WTC11 (cell line): Measurements from ENCODE around the gene NRG2. TPM values are rescaled to one million over a fixed set of nuclear protein-coding genes. Genes with fewer than 3 reads are reported as not detected.

ENCODE experiments used
- ATAC-seq: fragments of 200-7000 bp; cut with Tn5 transposase; 2 replicates; pipeline ENCODE4 v1.10.0; 2021; ENCODE audit warnings: mild to moderate bottlenecking, moderate library complexity
- CTCF ChIA-PET: fragments of 300-600 bp; sonication (Branson Sonifier 250); formaldehyde crosslinking; loops from one replicate; lab custom pipeline; 2021; ENCODE audit warnings: antibody characterized with exemption; lab: Charles Lee
- POLR2A ChIA-PET: fragments of 350-600 bp; sonication (Branson Sonifier 250); formaldehyde crosslinking; loops from one replicate; lab custom pipeline; 2021; ENCODE audit warnings: antibody characterized with exemption; lab: Charles Lee
- DNase-seq: peaks from one replicate; pipeline ENCODE4 v3.0.0; 2021; ENCODE audit warnings: low spot score
- H3K27ac Mint-ChIP-seq: 2 replicates; pipeline ENCODE4 v1.8.0; 2021; ENCODE audit warnings: mixed read lengths
- H3K27me3 Mint-ChIP-seq: 2 replicates; pipeline ENCODE4 v1.8.0; 2021; ENCODE audit warnings: low read depth, mild to moderate bottlenecking, moderate library complexity, mixed read lengths
- H3K36me3 Mint-ChIP-seq: 2 replicates; pipeline ENCODE4 v1.8.0; 2021; ENCODE audit warnings: mixed read lengths
- H3K4me1 Mint-ChIP-seq: 2 replicates; pipeline ENCODE4 v1.8.0; 2022; ENCODE audit warnings: mixed read lengths
- H3K4me3 Mint-ChIP-seq: 2 replicates; pipeline ENCODE4 v1.8.0; 2021; ENCODE audit warnings: mild to moderate bottlenecking, moderate library complexity, mixed read lengths
- H3K9me3 Mint-ChIP-seq: 2 replicates; pipeline ENCODE4 v1.8.0; 2021; ENCODE audit warnings: mixed read lengths
- ESRRA ChIP-seq: sonication (generic); formaldehyde crosslinking; IDR thresholded peaks from 2 replicates; pipeline ENCODE4 v1.8.1; 2022; ENCODE audit warnings: mild to moderate bottlenecking, missing genetic modification reagents, borderline replicate concordance
- FOXK1 ChIP-seq: sonication (generic); formaldehyde crosslinking; IDR thresholded peaks from 2 replicates; pipeline ENCODE4 v1.8.0; 2022; ENCODE audit warnings: mild to moderate bottlenecking, moderate library complexity, missing genetic modification reagents
- GABPB1 ChIP-seq: sonication (generic); formaldehyde crosslinking; IDR thresholded peaks from 2 replicates; pipeline ENCODE4 v1.8.1; 2023; ENCODE audit warnings: mild to moderate bottlenecking, missing genetic modification reagents
- MXD4 ChIP-seq: fragments of 250-450 bp; sonication (Bioruptor Pico); IDR thresholded peaks from 2 replicates; pipeline ENCODE4 v1.8.0; 2021; ENCODE audit warnings: mild to moderate bottlenecking, moderate library complexity, borderline replicate concordance
- PRRX2 ChIP-seq: fragments of 250-450 bp; sonication (Bioruptor Pico); IDR thresholded peaks from 2 replicates; pipeline ENCODE4 v1.8.0; 2021; ENCODE audit warnings: mild to moderate bottlenecking
- RORB ChIP-seq: fragments of 250-450 bp; sonication (Bioruptor Pico); IDR thresholded peaks from 2 replicates; pipeline ENCODE4 v1.9.0; 2021; ENCODE audit warnings: mild to moderate bottlenecking
- SMAD3 ChIP-seq: sonication (generic); formaldehyde crosslinking; IDR thresholded peaks from 2 replicates; pipeline ENCODE4 v1.8.0; 2022; ENCODE audit warnings: missing genetic modification reagents, mild to moderate bottlenecking, borderline replicate concordance
- ZNF138 ChIP-seq: sonication (generic); formaldehyde crosslinking; conservative IDR thresholded peaks from 2 replicates; pipeline ENCODE4 v1.8.1; 2022; ENCODE audit warnings: mild to moderate bottlenecking, moderate library complexity, missing genetic modification reagents
- total RNA-seq: library from RNA; stranded (reverse); gene quantifications from 3 replicates; pipeline ENCODE4 v1.2.3, GENCODE V29; 2021
- TF ChIP-seq, protein P1 (sequence below): sonication (generic); formaldehyde crosslinking; conservative IDR thresholded peaks from 2 replicates; pipeline ENCODE4 v1.8.1; 2023; ENCODE audit warnings: mild to moderate bottlenecking, low read depth, missing genetic modification reagents, moderate library complexity
- TF ChIP-seq, protein P2 (sequence below): fragments of 250-450 bp; sonication (Bioruptor Pico); IDR thresholded peaks from 2 replicates; pipeline ENCODE4 v1.9.0; 2021; ENCODE audit warnings: mild to moderate bottlenecking, borderline replicate concordance
- TF ChIP-seq, protein P3 (sequence below): sonication (generic); formaldehyde crosslinking; IDR thresholded peaks from 2 replicates; pipeline ENCODE4 v1.8.0; 2022; ENCODE audit warnings: missing genetic modification reagents
- TF ChIP-seq, protein P4 (sequence below): fragments of 250-450 bp; sonication (Bioruptor Pico); IDR thresholded peaks from 2 replicates; pipeline ENCODE4 v1.9.0; 2021; ENCODE audit warnings: moderate library complexity, mild to moderate bottlenecking, inconsistent platforms, borderline replicate concordance
- TF ChIP-seq, protein P5 (sequence below): sonication (generic); formaldehyde crosslinking; conservative IDR thresholded peaks from 2 replicates; pipeline ENCODE4 v1.8.1; 2022; ENCODE audit warnings: mild to moderate bottlenecking, missing genetic modification reagents
- TF ChIP-seq, protein P6 (sequence below): sonication (generic); formaldehyde crosslinking; IDR thresholded peaks from 2 replicates; pipeline ENCODE4 v1.8.0; 2022; ENCODE audit warnings: mild to moderate bottlenecking, missing genetic modification reagents
- TF ChIP-seq, protein P7 (sequence below): sonication (generic); formaldehyde crosslinking; IDR thresholded peaks from 2 replicates; pipeline ENCODE4 v1.8.1; 2023; ENCODE audit warnings: mild to moderate bottlenecking, missing genetic modification reagents

NRG2 gene
- total RNA-seq, 1 experiment from 2014 or later: 0.44 TPM

DNA sequence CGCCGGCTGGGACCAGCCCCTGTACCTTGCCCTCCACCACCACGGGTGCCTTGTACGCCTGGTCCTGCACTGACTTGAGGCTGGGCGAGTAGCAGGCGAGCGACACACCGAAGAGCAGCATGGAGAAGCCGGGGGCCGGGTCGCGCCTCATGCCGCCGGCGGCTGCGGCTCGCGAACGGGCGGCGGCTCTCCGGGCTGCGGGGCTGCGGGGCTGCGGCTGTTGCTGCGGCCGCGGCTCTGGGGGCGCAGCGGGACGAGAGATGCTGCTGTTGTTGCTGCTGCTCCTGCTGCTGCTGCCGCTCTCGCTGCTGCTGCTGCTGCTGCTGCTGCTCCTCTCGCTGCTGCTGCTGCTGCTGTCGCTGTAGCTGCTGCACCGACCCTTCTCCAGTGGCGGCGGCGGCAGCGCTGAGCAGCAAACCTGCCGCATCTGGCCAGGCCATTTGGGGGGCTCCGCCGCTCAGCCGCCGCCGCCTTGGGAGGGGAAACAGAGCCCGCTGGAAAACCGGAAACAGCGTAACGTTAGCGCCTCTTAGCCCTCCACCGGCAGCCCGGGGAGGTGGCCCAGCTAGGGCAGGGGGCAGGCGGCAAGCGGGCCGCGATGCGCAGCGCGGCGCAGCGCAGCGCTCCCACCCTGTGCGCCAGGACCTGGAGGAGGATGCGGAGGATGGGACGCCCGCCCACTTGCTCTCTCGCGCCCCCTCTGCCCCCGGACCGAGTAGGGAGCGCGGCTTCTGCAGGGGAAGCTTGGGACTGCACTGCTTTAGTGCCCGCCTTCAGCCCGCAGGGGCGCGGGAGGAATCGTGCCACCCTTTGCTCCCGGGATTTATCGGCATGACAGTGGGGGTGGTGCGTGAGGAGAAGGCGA lies at the start of gene NRG2 (continued):
- TF ChIP-seq, protein P1, sequence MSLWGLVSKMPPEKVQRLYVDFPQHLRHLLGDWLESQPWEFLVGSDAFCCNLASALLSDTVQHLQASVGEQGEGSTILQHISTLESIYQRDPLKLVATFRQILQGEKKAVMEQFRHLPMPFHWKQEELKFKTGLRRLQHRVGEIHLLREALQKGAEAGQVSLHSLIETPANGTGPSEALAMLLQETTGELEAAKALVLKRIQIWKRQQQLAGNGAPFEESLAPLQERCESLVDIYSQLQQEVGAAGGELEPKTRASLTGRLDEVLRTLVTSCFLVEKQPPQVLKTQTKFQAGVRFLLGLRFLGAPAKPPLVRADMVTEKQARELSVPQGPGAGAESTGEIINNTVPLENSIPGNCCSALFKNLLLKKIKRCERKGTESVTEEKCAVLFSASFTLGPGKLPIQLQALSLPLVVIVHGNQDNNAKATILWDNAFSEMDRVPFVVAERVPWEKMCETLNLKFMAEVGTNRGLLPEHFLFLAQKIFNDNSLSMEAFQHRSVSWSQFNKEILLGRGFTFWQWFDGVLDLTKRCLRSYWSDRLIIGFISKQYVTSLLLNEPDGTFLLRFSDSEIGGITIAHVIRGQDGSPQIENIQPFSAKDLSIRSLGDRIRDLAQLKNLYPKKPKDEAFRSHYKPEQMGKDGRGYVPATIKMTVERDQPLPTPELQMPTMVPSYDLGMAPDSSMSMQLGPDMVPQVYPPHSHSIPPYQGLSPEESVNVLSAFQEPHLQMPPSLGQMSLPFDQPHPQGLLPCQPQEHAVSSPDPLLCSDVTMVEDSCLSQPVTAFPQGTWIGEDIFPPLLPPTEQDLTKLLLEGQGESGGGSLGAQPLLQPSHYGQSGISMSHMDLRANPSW (CRISPR knock-in tag): no peak
- TF ChIP-seq, protein P2, sequence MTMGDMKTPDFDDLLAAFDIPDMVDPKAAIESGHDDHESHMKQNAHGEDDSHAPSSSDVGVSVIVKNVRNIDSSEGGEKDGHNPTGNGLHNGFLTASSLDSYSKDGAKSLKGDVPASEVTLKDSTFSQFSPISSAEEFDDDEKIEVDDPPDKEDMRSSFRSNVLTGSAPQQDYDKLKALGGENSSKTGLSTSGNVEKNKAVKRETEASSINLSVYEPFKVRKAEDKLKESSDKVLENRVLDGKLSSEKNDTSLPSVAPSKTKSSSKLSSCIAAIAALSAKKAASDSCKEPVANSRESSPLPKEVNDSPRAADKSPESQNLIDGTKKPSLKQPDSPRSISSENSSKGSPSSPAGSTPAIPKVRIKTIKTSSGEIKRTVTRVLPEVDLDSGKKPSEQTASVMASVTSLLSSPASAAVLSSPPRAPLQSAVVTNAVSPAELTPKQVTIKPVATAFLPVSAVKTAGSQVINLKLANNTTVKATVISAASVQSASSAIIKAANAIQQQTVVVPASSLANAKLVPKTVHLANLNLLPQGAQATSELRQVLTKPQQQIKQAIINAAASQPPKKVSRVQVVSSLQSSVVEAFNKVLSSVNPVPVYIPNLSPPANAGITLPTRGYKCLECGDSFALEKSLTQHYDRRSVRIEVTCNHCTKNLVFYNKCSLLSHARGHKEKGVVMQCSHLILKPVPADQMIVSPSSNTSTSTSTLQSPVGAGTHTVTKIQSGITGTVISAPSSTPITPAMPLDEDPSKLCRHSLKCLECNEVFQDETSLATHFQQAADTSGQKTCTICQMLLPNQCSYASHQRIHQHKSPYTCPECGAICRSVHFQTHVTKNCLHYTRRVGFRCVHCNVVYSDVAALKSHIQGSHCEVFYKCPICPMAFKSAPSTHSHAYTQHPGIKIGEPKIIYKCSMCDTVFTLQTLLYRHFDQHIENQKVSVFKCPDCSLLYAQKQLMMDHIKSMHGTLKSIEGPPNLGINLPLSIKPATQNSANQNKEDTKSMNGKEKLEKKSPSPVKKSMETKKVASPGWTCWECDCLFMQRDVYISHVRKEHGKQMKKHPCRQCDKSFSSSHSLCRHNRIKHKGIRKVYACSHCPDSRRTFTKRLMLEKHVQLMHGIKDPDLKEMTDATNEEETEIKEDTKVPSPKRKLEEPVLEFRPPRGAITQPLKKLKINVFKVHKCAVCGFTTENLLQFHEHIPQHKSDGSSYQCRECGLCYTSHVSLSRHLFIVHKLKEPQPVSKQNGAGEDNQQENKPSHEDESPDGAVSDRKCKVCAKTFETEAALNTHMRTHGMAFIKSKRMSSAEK (CRISPR knock-in tag): no peak
- TF ChIP-seq ZNF138 (CRISPR knock-in tag): 0 out of 2 replicates have a peak, but pooled peaks have one; percentile 55

DNA sequence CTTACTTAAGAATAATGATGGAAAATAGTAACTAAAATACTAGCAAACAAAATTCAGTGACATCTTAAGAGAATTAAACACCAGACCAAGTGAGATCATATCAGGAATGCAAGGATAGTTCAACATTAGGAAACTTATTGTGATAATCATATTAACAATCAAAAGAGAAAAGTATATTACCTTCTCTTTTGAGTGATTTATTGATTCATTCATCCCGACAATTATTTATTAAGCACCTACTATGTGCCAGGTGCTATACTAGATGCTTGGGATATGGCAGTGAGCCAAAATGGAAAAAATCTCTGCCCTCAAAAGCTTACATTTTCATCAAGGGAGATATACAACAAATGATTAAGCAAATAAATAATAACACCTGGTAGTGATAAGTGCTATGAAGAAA lies 47.2 kb upstream of the NRG2 start:
- no peaks in the 10 kb centered on the region for H3K36me3 Mint-ChIP-seq
- POLR2A ChIA-PET: no interaction called here
- TF ChIP-seq FOXK1 (CRISPR knock-in tag): no peak
- TF ChIP-seq RORB (CRISPR knock-in tag): no peak
- no peak for TF ChIP-seq ESRRA (CRISPR knock-in tag)
- TF ChIP-seq MXD4 (CRISPR knock-in tag): no peak
- no peak for TF ChIP-seq SMAD3 (CRISPR knock-in tag)
- TF ChIP-seq GABPB1 (CRISPR knock-in tag): no peak
- TF ChIP-seq, protein P3, sequence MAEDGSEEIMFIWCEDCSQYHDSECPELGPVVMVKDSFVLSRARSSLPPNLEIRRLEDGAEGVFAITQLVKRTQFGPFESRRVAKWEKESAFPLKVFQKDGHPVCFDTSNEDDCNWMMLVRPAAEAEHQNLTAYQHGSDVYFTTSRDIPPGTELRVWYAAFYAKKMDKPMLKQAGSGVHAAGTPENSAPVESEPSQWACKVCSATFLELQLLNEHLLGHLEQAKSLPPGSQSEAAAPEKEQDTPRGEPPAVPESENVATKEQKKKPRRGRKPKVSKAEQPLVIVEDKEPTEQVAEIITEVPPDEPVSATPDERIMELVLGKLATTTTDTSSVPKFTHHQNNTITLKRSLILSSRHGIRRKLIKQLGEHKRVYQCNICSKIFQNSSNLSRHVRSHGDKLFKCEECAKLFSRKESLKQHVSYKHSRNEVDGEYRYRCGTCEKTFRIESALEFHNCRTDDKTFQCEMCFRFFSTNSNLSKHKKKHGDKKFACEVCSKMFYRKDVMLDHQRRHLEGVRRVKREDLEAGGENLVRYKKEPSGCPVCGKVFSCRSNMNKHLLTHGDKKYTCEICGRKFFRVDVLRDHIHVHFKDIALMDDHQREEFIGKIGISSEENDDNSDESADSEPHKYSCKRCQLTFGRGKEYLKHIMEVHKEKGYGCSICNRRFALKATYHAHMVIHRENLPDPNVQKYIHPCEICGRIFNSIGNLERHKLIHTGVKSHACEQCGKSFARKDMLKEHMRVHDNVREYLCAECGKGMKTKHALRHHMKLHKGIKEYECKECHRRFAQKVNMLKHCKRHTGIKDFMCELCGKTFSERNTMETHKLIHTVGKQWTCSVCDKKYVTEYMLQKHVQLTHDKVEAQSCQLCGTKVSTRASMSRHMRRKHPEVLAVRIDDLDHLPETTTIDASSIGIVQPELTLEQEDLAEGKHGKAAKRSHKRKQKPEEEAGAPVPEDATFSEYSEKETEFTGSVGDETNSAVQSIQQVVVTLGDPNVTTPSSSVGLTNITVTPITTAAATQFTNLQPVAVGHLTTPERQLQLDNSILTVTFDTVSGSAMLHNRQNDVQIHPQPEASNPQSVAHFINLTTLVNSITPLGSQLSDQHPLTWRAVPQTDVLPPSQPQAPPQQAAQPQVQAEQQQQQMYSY (CRISPR knock-in tag): no peak
- TF ChIP-seq, protein P4, sequence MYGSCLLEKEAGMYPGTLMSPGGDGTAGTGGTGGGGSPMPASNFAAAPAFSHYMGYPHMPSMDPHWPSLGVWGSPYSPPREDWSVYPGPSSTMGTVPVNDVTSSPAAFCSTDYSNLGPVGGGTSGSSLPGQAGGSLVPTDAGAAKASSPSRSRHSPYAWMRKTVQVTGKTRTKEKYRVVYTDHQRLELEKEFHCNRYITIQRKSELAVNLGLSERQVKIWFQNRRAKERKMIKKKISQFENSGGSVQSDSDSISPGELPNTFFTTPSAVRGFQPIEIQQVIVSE (CRISPR knock-in tag): no peak
- TF ChIP-seq, protein P5, sequence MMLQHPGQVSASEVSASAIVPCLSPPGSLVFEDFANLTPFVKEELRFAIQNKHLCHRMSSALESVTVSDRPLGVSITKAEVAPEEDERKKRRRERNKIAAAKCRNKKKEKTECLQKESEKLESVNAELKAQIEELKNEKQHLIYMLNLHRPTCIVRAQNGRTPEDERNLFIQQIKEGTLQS (CRISPR knock-in tag): no peak
- TF ChIP-seq, protein P6, sequence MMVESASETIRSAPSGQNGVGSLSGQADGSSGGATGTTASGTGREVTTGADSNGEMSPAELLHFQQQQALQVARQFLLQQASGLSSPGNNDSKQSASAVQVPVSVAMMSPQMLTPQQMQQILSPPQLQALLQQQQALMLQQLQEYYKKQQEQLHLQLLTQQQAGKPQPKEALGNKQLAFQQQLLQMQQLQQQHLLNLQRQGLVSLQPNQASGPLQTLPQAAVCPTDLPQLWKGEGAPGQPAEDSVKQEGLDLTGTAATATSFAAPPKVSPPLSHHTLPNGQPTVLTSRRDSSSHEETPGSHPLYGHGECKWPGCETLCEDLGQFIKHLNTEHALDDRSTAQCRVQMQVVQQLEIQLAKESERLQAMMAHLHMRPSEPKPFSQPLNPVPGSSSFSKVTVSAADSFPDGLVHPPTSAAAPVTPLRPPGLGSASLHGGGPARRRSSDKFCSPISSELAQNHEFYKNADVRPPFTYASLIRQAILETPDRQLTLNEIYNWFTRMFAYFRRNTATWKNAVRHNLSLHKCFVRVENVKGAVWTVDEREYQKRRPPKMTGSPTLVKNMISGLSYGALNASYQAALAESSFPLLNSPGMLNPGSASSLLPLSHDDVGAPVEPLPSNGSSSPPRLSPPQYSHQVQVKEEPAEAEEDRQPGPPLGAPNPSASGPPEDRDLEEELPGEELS (CRISPR knock-in tag): no peak
- TF ChIP-seq, protein P7, sequence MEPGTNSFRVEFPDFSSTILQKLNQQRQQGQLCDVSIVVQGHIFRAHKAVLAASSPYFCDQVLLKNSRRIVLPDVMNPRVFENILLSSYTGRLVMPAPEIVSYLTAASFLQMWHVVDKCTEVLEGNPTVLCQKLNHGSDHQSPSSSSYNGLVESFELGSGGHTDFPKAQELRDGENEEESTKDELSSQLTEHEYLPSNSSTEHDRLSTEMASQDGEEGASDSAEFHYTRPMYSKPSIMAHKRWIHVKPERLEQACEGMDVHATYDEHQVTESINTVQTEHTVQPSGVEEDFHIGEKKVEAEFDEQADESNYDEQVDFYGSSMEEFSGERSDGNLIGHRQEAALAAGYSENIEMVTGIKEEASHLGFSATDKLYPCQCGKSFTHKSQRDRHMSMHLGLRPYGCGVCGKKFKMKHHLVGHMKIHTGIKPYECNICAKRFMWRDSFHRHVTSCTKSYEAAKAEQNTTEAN (CRISPR knock-in tag): no peak
- TF ChIP-seq PRRX2: no peak

More for the DNA sequence above, 47.2 kb upstream of the NRG2 start:
- no peak overlapping the region for H3K27ac Mint-ChIP-seq
- H3K4me1 Mint-ChIP-seq: no peaks in the 10 kb centered on the region
- H3K9me3 Mint-ChIP-seq: no peaks in the 10 kb centered on the region
- DNase-seq (no peak), ATAC-seq (no peak)
- peaks cover 29% of the 10 kb centered on the region for H3K27me3 Mint-ChIP-seq
- CTCF ChIA-PET: no interaction called here
- no peak overlapping the region for H3K4me3 Mint-ChIP-seq
